ENCODE results near the gene CEBPB. TPM values are rescaled to one million over a fixed set of nuclear protein-coding genes. Genes with fewer than 3 reads are reported as not detected.

Gene CEBPB
- total and polyA plus RNA-seq, 2 donors from 2014 or later, result 33.6 to 81.4 TPM

- intact Hi-C loops (cut with DNase I), result no loop called here
- no peak for TF ChIP-seq CTCF (IDR thresholded peaks at IDR 0.05; ENCODE audit: borderline replicate concordance, extremely low read depth, insufficient read depth)
- FAIRE-seq, result no peak
Measured at GRCh38 chr20:50230184-50230583, 39.6 kb downstream of the CEBPB start.

GRCh38 chr20:50230871-50231560 is 40.4 kb downstream of the CEBPB start:
- FAIRE-seq (no peak), DNase-seq (no peak)
- H3K9ac ChIP-seq (ENCODE audit: low read length in 3 of 3), result no peak overlapping the region
- TF ChIP-seq CTCF (IDR thresholded peaks at IDR 0.05; ENCODE audit: borderline replicate concordance, extremely low read depth, insufficient read depth), result no peak
- intact Hi-C loops (cut with DNase I), result no loop called here
- H3K4me3 ChIP-seq (ENCODE audit: low read length in 3 of 3), result no peak overlapping the region
- no peaks in the 10 kb centered on the region for H3K36me3 ChIP-seq (ENCODE audit: control insufficient read depth in 2 of 3, insufficient read depth in 3 of 3, low read length in 3 of 3)
- no peak overlapping the region for H3K27ac ChIP-seq (ENCODE audit: low read depth in 2 of 2, low read length in 2 of 2)
- no peaks in the 10 kb centered on the region for H3K27me3 ChIP-seq (ENCODE audit: control insufficient read depth, insufficient read depth, low read length)
- no peaks in the 10 kb centered on the region for H3K9me3 ChIP-seq (ENCODE audit: control insufficient read depth in 2 of 3, insufficient read depth in 1 of 3, low read length in 3 of 3)
- H3K4me1 ChIP-seq (ENCODE audit: control insufficient read depth in 2 of 3, insufficient read depth in 2 of 3, low read depth in 1 of 3, low read length in 3 of 3), result no peaks in the 10 kb centered on the region

More at GRCh38 chr20:50230184-50230583, 39.6 kb downstream of the CEBPB start:
- H3K4me1 ChIP-seq (ENCODE audit: control insufficient read depth in 2 of 3, insufficient read depth in 2 of 3, low read depth in 1 of 3, low read length in 3 of 3), result peaks cover 0 to under 1% (median 0%) of the 10 kb centered on the region in 3 donors
- peak in 1 of 5 donors; percentile 12 for DNase-seq
- no peaks in the 10 kb centered on the region for H3K27me3 ChIP-seq (ENCODE audit: control insufficient read depth, insufficient read depth, low read length)
- H3K27ac ChIP-seq (ENCODE audit: low read depth in 2 of 2, low read length in 2 of 2), result no peak overlapping the region
- H3K9ac ChIP-seq (ENCODE audit: low read length in 3 of 3), result no peak overlapping the region
- no peak overlapping the region for H3K4me3 ChIP-seq (ENCODE audit: low read length in 3 of 3)
- no peaks in the 10 kb centered on the region for H3K36me3 ChIP-seq (ENCODE audit: control insufficient read depth in 2 of 3, insufficient read depth in 3 of 3, low read length in 3 of 3)
- no peaks in the 10 kb centered on the region for H3K9me3 ChIP-seq (ENCODE audit: control insufficient read depth in 2 of 3, insufficient read depth in 1 of 3, low read length in 3 of 3)

GRCh38 chr20:50231854-50232253 is 41.2 kb downstream of the CEBPB start:
- intact Hi-C loops (cut with DNase I), result no loop called here
- Histone ChIP-seq H3K36me3 (ENCODE audit: control insufficient read depth in 2 of 3, insufficient read depth in 3 of 3, low read length in 3 of 3) (no peaks in the 10 kb centered on the region), H3K27ac (ENCODE audit: low read depth in 2 of 2, low read length in 2 of 2) (no peak overlapping the region), H3K9me3 (ENCODE audit: control insufficient read depth in 2 of 3, insufficient read depth in 1 of 3, low read length in 3 of 3) (no peaks in the 10 kb centered on the region), H3K4me3 (ENCODE audit: low read length in 3 of 3) (no peak overlapping the region), H3K27me3 (ENCODE audit: control insufficient read depth, insufficient read depth, low read length) (no peaks in the 10 kb centered on the region), H3K4me1 (ENCODE audit: control insufficient read depth in 2 of 3, insufficient read depth in 2 of 3, low read depth in 1 of 3, low read length in 3 of 3) (no peaks in the 10 kb centered on the region), H3K9ac (ENCODE audit: low read length in 3 of 3) (no peak overlapping the region)
- DNase-seq (no peak), FAIRE-seq (no peak)
- no peak for TF ChIP-seq CTCF (IDR thresholded peaks at IDR 0.05; ENCODE audit: borderline replicate concordance, extremely low read depth, insufficient read depth)
